IgD-negative memory B cell (primary cell): ENCODE measurements around the gene GTF3C2. TPM values are rescaled to one million over a fixed set of nuclear protein-coding genes. Genes with fewer than 3 reads are reported as not detected.

Experiments
- H3K27ac Mint-ChIP-seq, 3 donors: one replicate each; pipeline ENCODE4 v1.8.0; 2020 to 2022; ENCODE audit warnings: mild to moderate bottlenecking in 3 of 3, mixed read lengths in 3 of 3, moderate library complexity in 1 of 3
- H3K27me3 Mint-ChIP-seq: one replicate; pipeline ENCODE4 v1.8.0; 2021; ENCODE audit warnings: mixed read lengths
- H3K36me3 Mint-ChIP-seq: one replicate; pipeline ENCODE4 v1.8.0; 2020; ENCODE audit warnings: mild to moderate bottlenecking, mixed read lengths
- H3K4me1 Mint-ChIP-seq, 3 donors: one replicate each; pipeline ENCODE4 v1.8.0; 2020 to 2022; ENCODE audit warnings: mixed read lengths in 3 of 3, mild to moderate bottlenecking in 1 of 3
- H3K4me3 Mint-ChIP-seq, 4 donors: one replicate each; pipeline ENCODE4 v1.8.0; 2020 to 2022; ENCODE audit warnings: mild to moderate bottlenecking in 4 of 4, mixed read lengths in 4 of 4, moderate library complexity in 3 of 4
- H3K9me3 Mint-ChIP-seq, 3 donors: one replicate each; pipeline ENCODE4 v1.8.0; 2020 to 2021; ENCODE audit warnings: mixed read lengths in 3 of 3, mild to moderate bottlenecking in 1 of 3
- polyA plus RNA-seq: library from polyadenylated mRNA; unstranded; fragments of 300-500 nt; fragmentation: Illumina TruSeq; gene quantifications from one replicate; pipeline ENCODE4 v1.2.3, GENCODE V29; 2021

GTF3C2 gene
- polyA plus RNA-seq, 1 donor from 2014 or later = 38.6 TPM

GRCh38 chr2:27281442-27281841 lies 75.1 kb downstream of the GTF3C2 start:
- Mint-ChIP-seq H3K36me3 (no peaks in the 10 kb centered on the region), H3K9me3 (no peaks in the 10 kb centered on the region), H3K27me3 (peaks cover 11% of the 10 kb centered on the region), H3K4me3 (no peak overlapping the region), H3K27ac (peak overlapping the region in 1 of 3 donors; percentile 63), H3K4me1 (peaks cover 1 to 10% (median 7%) of the 10 kb centered on the region in 3 donors)

DNA sequence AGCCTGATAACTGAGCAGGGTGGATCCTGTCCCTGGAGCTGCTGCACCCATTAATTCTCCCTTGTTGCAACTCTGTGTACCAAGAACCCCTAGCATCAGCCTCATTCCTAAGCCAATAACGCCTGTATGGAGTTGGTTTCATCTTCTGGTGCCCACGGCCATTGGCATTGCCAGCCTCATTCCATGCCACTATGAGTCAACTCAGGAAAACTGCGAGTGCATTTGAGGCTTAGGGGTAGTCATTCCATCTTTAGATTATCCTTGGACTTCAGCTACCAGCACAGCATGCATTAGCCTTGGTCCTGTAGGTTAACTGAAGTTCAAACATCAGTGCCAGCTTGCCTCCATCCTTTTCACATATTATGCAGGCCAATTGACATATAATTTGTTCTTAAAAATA lies 75.7 kb downstream of the GTF3C2 start:
- Mint-ChIP-seq H3K4me3 (peak overlapping the region in 1 of 4 donors; percentile 17), H3K36me3 (no peaks in the 10 kb centered on the region), H3K27me3 (peaks cover 13% of the 10 kb centered on the region), H3K4me1 (peaks cover 1 to 10% (median 7%) of the 10 kb centered on the region in 3 donors), H3K27ac (peak overlapping the region in 1 of 3 donors; percentile 63), H3K9me3 (no peaks in the 10 kb centered on the region)

- Mint-ChIP-seq H3K27ac (peak overlapping the region in 1 of 3 donors; percentile 75), H3K27me3 (peaks cover 12% of the 10 kb centered on the region), H3K4me3 (no peak overlapping the region), H3K9me3 (no peaks in the 10 kb centered on the region), H3K36me3 (no peaks in the 10 kb centered on the region), H3K4me1 (peaks cover 1 to 10% (median 7%) of the 10 kb centered on the region in 3 donors)
These were observed 78.6 kb downstream of the GTF3C2 start for GRCh38 chr2:27278010-27278409.

Other genes starting within 250 kb of the GTF3C2 start
- gene CGREF1, start 237.6 kb downstream of the GTF3C2 start, polyA plus RNA-seq = not detected
- gene ABHD1, start 232.9 kb downstream of the GTF3C2 start, polyA plus RNA-seq = 0.35 TPM
- gene PREB, start 222.1 kb downstream of the GTF3C2 start, polyA plus RNA-seq = 62.2 TPM
- not detected for gene PRR30, start 217.4 kb downstream of the GTF3C2 start, polyA plus RNA-seq
- not detected for gene TCF23, start 207.8 kb downstream of the GTF3C2 start, polyA plus RNA-seq
- gene ATRAID, start 144.7 kb downstream of the GTF3C2 start, polyA plus RNA-seq = 274 TPM
- gene SLC5A6, start 144.5 kb downstream of the GTF3C2 start, polyA plus RNA-seq = 20.3 TPM
- gene CAD, start 139.4 kb downstream of the GTF3C2 start, polyA plus RNA-seq = 18.9 TPM
- gene SLC30A3, start 93.7 kb downstream of the GTF3C2 start, polyA plus RNA-seq = not detected
- gene DNAJC5G, start 81.3 kb downstream of the GTF3C2 start, polyA plus RNA-seq = not detected
- gene TRIM54, start 74.3 kb downstream of the GTF3C2 start, polyA plus RNA-seq = not detected
- 1.6 TPM for gene UCN, start 48.3 kb downstream of the GTF3C2 start, polyA plus RNA-seq
- gene MPV17, start 33.7 kb downstream of the GTF3C2 start, polyA plus RNA-seq = 96.1 TPM
- gene EIF2B4, start 13.6 kb upstream of the GTF3C2 start, polyA plus RNA-seq = 35.0 TPM
- 219 TPM for gene SNX17, start 13.9 kb upstream of the GTF3C2 start, polyA plus RNA-seq
- gene ZNF513, start 24.0 kb upstream of the GTF3C2 start, polyA plus RNA-seq = 4.8 TPM
- gene PPM1G, start 52.8 kb upstream of the GTF3C2 start, polyA plus RNA-seq = 80.1 TPM
- 69.2 TPM for gene NRBP1, start 71.9 kb upstream of the GTF3C2 start, polyA plus RNA-seq
- 1.6 TPM for gene KRTCAP3, start 85.6 kb upstream of the GTF3C2 start, polyA plus RNA-seq
- gene IFT172, start 133.0 kb upstream of the GTF3C2 start, polyA plus RNA-seq = 1.9 TPM
- not detected for gene FNDC4, start 138.4 kb upstream of the GTF3C2 start, polyA plus RNA-seq
- not detected for gene GCKR, start 140.1 kb upstream of the GTF3C2 start, polyA plus RNA-seq
- gene ZNF512, start 226.3 kb upstream of the GTF3C2 start, polyA plus RNA-seq = 27.6 TPM